IPS-NIHi7 (cell line): Measurements from ENCODE around the gene ROCK2.
"Not testable (repeated sequence)": the region's sequence is repeated elsewhere in the genome, so short reads cannot be mapped to it uniquely, and the experiment has no call there.

Experiments used
- DNase-seq: peaks from one replicate; pipeline ENCODE4 v3.0.0; 2012; ENCODE audit warnings: mixed read lengths; ENCODE audit errors: extremely low spot score

ROCK2 gene

GRCh38 chr2:11236335-11236734, 108.1 kb downstream of the ROCK2 start:
- DNase-seq = no peak

- no peak for DNase-seq
These were observed 108.9 kb downstream of the ROCK2 start for GRCh38 chr2:11235583-11235982.

GRCh38 chr2:11234309-11234708, 110.1 kb downstream of the ROCK2 start:
- no peak for DNase-seq

- not testable (repeated sequence) for DNase-seq
These were observed 113.2 kb downstream of the ROCK2 start for GRCh38 chr2:11231193-11231592.

- DNase-seq = no peak
These were observed 115.7 kb downstream of the ROCK2 start for GRCh38 chr2:11228692-11229091.

GRCh38 chr2:11227595-11227994, 116.8 kb downstream of the ROCK2 start:
- no peak for DNase-seq

GRCh38 chr2:11224887-11225286, 119.5 kb downstream of the ROCK2 start:
- no peak for DNase-seq

- no peak for DNase-seq
These were observed 121.6 kb downstream of the ROCK2 start for GRCh38 chr2:11222845-11223244.

GRCh38 chr2:11220445-11220844, 124.0 kb downstream of the ROCK2 start:
- no peak for DNase-seq

- DNase-seq = no peak
These were observed 129.0 kb downstream of the ROCK2 start for GRCh38 chr2:11215407-11215806.

- DNase-seq = no peak
These were observed 129.7 kb downstream of the ROCK2 start for GRCh38 chr2:11214770-11215169.

- DNase-seq = no peak
These were observed 130.5 kb downstream of the ROCK2 start for GRCh38 chr2:11213975-11214374.

GRCh38 chr2:11213090-11213638, 131.3 kb downstream of the ROCK2 start:
- no peak for DNase-seq

- DNase-seq = no peak
These were observed 131.8 kb downstream of the ROCK2 start for GRCh38 chr2:11212645-11213044.

GRCh38 chr2:11208083-11208482, 136.4 kb downstream of the ROCK2 start:
- no peak for DNase-seq

- DNase-seq = no peak
These were observed 141.0 kb downstream of the ROCK2 start for GRCh38 chr2:11203480-11203879.

GRCh38 chr2:11201969-11202368, 142.5 kb downstream of the ROCK2 start:
- no peak for DNase-seq

GRCh38 chr2:11200651-11201050, 143.8 kb downstream of the ROCK2 start:
- no peak for DNase-seq

GRCh38 chr2:11196246-11196645, 148.2 kb downstream of the ROCK2 start:
- no peak for DNase-seq

- DNase-seq = no peak
These were observed 156.7 kb downstream of the ROCK2 start for GRCh38 chr2:11187731-11188130.

- DNase-seq = no peak
These were observed 157.3 kb downstream of the ROCK2 start for GRCh38 chr2:11187083-11187619.

- DNase-seq = no peak
These were observed 158.3 kb downstream of the ROCK2 start for GRCh38 chr2:11186145-11186544.

- DNase-seq = no peak
These were observed 161.5 kb downstream of the ROCK2 start for GRCh38 chr2:11182951-11183350.

- DNase-seq = no peak
These were observed 163.8 kb downstream of the ROCK2 start for GRCh38 chr2:11180653-11181052.
